CD4-positive, alpha-beta T cell treated with Interleukin-6 for 4 hours (primary cell): Measurements from ENCODE around the gene LAMB4.

Source experiments
- DNase-seq: peaks from one replicate; pipeline ENCODE4 v3.0.0-alpha.2; 2020; ENCODE audit warnings: mixed read lengths

LAMB4 gene

DNA sequence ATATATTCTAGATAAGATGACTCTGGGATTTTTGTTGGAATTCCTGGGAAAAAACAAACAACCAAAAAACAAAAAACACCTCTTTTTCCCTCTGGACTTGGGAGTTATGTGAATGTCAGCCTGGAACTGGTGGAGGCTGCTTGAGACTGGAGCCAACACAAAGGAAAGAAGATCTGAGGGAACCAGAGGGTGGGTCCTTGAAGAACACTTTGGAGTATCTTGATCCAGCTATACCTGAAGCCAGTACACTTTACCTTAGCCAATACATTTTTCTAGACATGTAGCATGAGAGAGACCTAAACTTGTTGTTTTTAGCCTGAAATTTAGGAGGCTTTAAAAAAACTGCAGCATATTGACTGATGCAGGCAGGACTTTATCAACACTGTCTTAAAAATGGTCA, 121.3 kb downstream of the LAMB4 start:
- no peak for DNase-seq

DNA sequence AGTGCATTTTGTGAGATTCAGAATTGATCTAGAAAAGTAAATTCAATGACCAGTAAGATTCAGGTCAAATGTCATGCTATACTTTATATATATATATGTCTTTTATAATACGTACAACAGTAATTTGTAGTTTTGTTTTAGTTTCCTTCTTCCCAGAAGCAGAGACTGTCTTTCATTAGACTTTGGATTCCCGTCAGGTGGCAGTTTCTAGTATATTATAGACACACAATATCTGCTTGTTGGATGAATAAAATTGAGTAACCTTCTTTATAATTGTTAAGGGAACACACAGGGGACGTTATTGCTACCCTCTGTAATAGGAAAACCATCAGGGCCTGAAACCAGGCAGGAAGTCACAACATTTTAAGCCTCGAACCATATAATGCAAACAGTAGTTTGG, 121.9 kb downstream of the LAMB4 start:
- DNase-seq: no peak

DNA sequence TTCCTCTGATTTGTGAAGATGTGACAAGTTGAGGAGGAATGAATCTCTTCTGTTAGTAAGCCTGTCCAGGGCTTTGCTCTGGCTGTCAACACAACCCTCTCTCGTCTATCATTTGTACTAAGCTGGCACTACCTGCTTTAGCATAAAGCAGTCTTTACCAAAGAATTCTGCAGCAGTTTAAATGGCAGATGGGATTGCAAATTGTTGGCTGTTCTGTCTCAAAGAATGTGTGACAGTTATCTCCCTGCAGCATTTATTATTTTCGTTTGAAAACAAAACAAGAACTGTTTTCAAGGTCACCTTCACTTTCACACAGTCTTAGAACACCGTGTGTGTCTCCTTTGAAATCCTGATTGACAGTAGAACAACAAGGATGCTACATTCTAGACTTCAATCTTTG, 122.4 kb downstream of the LAMB4 start:
- no peak for DNase-seq

DNA sequence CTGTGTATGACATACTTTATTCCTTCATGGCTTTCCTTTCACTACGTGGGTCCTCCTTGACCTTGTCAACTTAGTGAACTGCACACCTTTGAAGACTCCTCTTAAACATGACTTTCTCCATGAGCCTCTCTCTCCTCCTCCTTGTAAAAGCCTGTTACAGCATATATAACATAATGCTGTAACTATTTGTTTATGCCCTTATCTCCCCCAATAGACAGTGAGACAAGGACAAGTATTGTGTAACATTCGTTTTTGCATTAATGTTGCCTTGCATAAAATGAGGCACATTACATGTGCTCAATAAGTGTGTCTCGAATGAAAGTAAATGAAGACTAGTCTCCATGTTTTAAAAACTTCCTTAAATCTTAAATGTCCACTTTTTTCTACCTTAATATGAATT, 122.9 kb downstream of the LAMB4 start:
- no peak for DNase-seq

DNA sequence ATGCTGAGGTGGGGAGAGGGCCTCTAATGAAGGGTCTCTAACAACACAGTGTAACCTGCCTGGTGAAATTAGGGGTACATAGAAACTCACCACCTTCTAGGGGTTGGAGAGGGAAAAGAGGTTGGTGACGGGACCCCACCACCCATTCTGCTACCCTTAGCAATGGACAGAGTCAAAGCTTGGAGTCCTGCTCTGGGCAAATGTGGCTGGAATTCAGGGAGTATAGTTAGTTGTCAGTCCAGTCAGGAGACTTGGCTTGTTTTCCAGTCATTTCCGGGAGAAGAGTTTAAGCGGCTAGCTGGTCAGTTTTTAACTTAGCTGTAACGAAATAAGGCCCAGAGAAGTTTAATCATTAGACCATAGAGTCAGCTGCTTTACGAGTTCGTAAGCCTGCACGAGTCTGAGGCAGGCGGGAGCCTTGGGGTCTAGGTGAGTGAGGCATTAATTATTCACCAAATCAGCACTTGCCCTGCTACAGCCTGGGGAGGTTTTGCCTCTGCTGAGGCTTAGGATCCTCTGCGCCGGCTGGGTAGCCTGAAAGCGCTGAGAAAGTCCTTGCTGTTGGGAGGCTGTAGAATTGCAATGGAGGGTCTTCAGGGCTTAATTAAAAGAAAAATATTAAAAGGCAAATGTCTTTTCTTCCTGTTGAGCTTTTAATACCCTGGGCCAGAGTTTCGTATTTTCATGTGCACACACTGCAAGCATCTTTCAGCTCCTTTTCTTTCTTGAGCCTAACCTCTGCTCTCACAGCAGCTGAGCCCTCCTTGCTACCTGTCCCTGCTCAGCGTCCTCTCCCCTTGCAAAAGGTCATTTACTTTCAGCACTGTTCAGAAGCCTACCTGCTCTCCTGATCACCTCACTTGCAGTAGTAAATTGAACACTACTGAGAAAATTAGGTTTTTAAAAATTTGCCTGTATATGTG, 125.7 kb downstream of the LAMB4 start:
- no peak for DNase-seq

DNA sequence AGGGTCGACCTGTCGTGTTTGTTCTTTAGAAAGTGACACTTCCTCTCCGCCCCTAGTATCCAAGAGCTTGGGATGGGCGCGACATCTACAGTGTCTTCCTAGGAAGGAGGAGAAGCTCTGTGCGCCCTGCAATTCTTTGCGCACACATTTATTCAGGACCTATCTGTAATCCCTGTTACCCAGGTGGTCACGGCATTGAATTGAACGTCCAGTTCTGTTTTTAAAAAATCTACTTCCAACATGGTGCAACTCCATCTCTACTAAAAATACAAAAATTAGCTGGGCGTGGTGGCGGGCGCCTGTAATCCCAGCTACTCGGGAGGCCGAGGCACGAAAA, 126.6 kb downstream of the LAMB4 start:
- no peak for DNase-seq

DNA sequence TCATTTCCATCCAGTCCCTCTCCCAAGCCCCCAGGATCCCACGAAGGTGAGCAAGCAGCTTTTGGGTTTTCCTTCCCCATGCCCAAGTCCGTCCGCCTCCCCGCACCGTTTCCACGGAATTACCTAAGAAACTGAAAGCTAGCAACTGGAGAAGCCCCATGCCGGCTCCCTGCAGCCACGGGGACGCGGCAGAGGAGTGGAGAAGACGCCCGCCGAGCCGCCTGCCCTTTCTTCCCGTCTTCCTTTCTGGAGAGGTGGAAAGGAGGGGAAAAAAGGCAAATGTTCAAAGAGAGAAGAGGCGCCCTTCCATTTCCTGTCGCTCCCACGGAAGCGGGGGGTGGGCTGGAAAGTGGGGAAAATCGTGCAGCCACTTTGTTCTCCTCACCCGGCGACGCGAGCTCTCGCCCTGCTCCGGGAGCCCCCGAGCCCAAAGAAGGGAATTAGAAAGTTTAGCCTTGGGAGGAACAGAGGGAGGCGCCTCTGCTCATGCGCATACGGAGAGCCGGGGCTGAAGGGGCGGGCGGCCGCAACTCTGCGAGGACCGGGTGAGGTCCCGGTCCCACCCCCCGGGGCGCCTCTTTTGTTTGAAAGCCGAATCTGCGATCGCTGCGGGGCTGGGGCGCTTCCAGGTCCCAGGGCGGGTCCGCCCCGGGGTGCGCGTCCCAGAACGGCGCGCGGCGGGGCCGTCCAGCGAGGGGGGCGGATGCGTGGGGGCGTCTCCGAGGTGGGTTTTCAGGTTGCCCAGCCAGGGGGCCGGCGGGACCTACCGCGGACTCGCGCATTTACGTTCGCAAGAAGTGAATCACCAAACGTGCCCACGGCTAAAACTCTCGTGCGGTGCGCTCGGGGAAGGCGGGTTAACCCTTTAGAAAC, 127.2 kb downstream of the LAMB4 start, which contains the start of gene LAMB1:
LAMB1 (minus strand) TSS at position 436 of the 873 bp plus-strand sequence; CDS start at position 160, 276 bp downstream.
- DNase-seq: no peak

- DNase-seq: no peak
Measured at GRCh38 chr7:108001764-108002725, 128.1 kb downstream of the LAMB4 start.

GRCh38 chr7:108000875-108001763, 129.0 kb downstream of the LAMB4 start:
- DNase-seq: no peak

- no peak for DNase-seq
Measured at GRCh38 chr7:107999779-108000560, 130.2 kb downstream of the LAMB4 start.

- no peak for DNase-seq
Measured at GRCh38 chr7:107998660-107999480, 131.3 kb downstream of the LAMB4 start.

- DNase-seq: no peak
Measured at GRCh38 chr7:107998150-107998549, 132.0 kb downstream of the LAMB4 start.

- DNase-seq: no peak
Measured at GRCh38 chr7:107996072-107996882, 133.9 kb downstream of the LAMB4 start.

GRCh38 chr7:107995184-107996071, 134.7 kb downstream of the LAMB4 start:
- no peak for DNase-seq

- no peak for DNase-seq
Measured at GRCh38 chr7:107994421-107995030, 135.6 kb downstream of the LAMB4 start.

GRCh38 chr7:107993891-107994291, 136.3 kb downstream of the LAMB4 start:
- DNase-seq: no peak
